NOMO-1 (cell line): ENCODE results near the gene STIM1.

Experiments
- DNase-seq, 2 experiments: peaks; one replicate each; lab custom pipeline; 2025; ENCODE audit not compliant: unreplicated experiment in 2 of 2; lab: John Stamatoyannopoulos, UW

The STIM1 gene

GRCh38 chr11:3853899-3854659 is 1.4 kb upstream of the STIM1 start:
- DNase-seq = peak; percentile 76 to 82

- no peak for DNase-seq
Observed at GRCh38 chr11:3854660-3854976, 846 bp upstream of the STIM1 start.

GRCh38 chr11:3855808-3856491 is 486 bp downstream of the STIM1 start:
- peak; percentile 57 to 63 for DNase-seq

GRCh38 chr11:3856856-3857553 is 1.5 kb downstream of the STIM1 start:
- DNase-seq = no peak

- no peak for DNase-seq
Observed at GRCh38 chr11:3857628-3858027, 2.2 kb downstream of the STIM1 start.

GRCh38 chr11:3859373-3859881 is 4.0 kb downstream of the STIM1 start:
- peak; percentile 25 to 56 for DNase-seq

- DNase-seq = no peak
Observed at GRCh38 chr11:3860375-3860774, 4.9 kb downstream of the STIM1 start.

- peak; percentile 9 to 51 for DNase-seq
Observed at GRCh38 chr11:3860898-3861393, 5.5 kb downstream of the STIM1 start.

GRCh38 chr11:3861683-3862082 is 6.2 kb downstream of the STIM1 start:
- peak in 1 of 2 experiments; percentile 63 for DNase-seq

GRCh38 chr11:3865388-3866193 is 10.1 kb downstream of the STIM1 start:
- peak in 1 of 2 experiments; percentile 29 for DNase-seq

- peak; percentile 46 to 59 for DNase-seq
Observed at GRCh38 chr11:3866206-3866605, 10.7 kb downstream of the STIM1 start.

GRCh38 chr11:3866836-3867208 is 11.4 kb downstream of the STIM1 start:
- DNase-seq = no peak

GRCh38 chr11:3867209-3868091 is 12.0 kb downstream of the STIM1 start:
- DNase-seq = no peak

- no peak for DNase-seq
Observed at GRCh38 chr11:3873712-3874349, 18.4 kb downstream of the STIM1 start.

GRCh38 chr11:3876613-3877012 is 21.1 kb downstream of the STIM1 start:
- DNase-seq = no peak

GRCh38 chr11:3877364-3878257 is 22.1 kb downstream of the STIM1 start:
- no peak for DNase-seq

- no peak for DNase-seq
Observed at GRCh38 chr11:3878258-3878584, 22.8 kb downstream of the STIM1 start.

- peak in 1 of 2 experiments; percentile 63 for DNase-seq
Observed at GRCh38 chr11:3879216-3879966, 23.9 kb downstream of the STIM1 start.
